GM12891 (cell line): ENCODE results near the gene NECTIN1.

Experiments
- POLR2A ChIP-seq: IDR thresholded peaks from 2 replicates; pipeline ENCODE4 v1.6.1; 2011; ENCODE audit warnings: low read depth, low read length, control low read depth
- POLR2AphosphoS5 ChIP-seq: IDR thresholded peaks from 2 replicates; pipeline ENCODE4 v1.6.1; 2011; ENCODE audit warnings: low read depth, low read length, control low read depth
- TAF1 ChIP-seq: IDR thresholded peaks from 2 replicates; pipeline ENCODE4 v1.6.1; 2011; ENCODE audit warnings: low read depth, low read length, control low read depth

DNA sequence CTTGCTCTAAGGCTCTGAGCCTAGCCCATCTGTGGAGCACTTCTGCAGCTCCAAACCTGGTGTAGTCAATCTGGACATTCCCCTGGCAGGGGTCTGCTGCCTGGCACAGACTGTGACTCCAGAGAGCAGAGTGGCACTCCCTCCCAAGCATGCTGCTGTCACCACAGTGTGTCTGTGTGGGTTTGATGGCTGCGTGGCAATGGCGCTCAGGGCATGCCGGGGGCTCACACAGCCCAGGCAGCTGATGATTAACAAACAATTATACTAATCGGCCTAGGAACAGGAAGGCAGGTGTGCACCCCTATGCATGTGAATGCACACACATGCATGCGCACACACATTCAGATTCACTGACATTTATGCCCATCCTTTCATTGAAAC, 9.0 kb upstream of the NECTIN1 start:
- TF ChIP-seq POLR2AphosphoS5 (no peak), TAF1 (no peak), POLR2A (no peak)
